Dermis blood vessel endothelial cell (primary cell): ENCODE measurements around the gene FYN. TPM values are rescaled to one million over a fixed set of nuclear protein-coding genes. Genes with fewer than 3 reads are reported as not detected.
"Not testable (repeated sequence)": the region's sequence is repeated elsewhere in the genome, so short reads cannot be mapped to it uniquely, and the experiment has no call there.

Experiments
- DNase-seq: peaks from one replicate; pipeline ENCODE4 v3.0.0; 2010
- total RNA-seq: library from RNA; depleted of rRNA; stranded (reverse); fragments of >200 nt; gene quantifications from 2 replicates; pipeline ENCODE4 v1.2.3, GENCODE V29; 2014

FYN gene
- total RNA-seq, 1 donor from 2014 or later: 150 TPM

DNA sequence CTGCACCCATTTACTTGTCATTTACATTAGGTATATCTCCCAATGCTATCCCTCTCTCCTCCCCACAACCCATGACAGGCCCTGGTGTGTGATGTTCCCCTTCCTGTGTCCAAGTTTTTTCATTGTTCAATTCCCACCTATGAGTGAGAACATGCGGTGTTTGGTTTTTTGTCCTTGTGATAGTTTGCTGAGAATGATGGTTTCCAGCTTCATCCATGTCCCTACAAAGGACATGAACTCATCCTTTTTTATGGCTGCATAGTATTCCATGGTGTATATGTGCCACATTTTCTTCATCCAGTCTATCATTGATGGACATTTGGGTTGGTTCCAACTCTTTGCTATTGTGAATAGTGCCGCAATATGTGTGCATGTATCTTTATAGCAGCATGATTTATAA lies 87.1 kb downstream of the FYN start:
- DNase-seq: not testable (repeated sequence)

DNA sequence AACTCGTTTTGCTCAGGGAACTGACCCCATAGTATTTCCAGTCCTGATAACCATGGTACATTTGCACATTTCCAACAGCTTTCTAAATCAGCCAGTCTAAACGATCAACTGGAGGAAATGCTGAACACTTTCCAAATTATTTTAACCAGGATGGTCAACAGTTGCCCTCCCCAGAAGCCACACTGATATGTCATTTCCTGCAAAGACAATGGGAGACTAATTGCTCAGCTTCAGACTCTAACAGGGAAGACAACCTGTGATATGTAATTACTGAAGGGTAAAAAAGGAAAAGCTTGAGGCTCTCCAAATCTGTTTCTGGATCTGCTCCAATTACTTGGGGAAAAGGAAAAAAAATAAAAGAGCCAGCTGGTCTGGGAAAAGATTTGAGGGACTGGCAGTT lies 88.8 kb downstream of the FYN start:
- peak; percentile 87 for DNase-seq

DNA sequence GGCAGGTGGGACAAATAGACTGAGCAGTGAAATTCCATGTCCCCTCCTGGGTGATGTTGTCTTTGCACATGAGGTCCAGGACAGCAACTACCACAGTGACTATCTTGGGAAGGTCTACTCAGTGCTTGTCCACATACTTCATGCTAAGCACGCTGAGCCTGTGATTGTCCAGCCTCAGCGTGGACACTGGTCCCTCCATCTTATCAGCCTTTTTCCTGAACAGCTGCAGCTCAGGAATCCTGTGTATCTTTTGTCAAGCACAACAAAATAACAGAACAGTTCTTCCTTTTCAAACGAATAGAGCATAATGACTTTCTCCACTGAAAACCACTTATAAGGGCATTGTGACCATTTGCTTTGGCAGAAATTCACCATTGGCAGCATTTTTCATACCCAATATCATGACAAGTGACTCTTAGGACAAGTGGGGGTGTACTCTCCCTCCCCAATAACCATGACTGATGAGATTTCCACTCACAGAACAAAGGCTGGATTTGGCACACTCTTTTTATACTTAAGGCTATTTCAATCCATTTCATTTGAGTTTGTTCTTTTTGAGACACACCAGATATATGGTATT lies 90.3 kb downstream of the FYN start:
- DNase-seq: no peak

DNA sequence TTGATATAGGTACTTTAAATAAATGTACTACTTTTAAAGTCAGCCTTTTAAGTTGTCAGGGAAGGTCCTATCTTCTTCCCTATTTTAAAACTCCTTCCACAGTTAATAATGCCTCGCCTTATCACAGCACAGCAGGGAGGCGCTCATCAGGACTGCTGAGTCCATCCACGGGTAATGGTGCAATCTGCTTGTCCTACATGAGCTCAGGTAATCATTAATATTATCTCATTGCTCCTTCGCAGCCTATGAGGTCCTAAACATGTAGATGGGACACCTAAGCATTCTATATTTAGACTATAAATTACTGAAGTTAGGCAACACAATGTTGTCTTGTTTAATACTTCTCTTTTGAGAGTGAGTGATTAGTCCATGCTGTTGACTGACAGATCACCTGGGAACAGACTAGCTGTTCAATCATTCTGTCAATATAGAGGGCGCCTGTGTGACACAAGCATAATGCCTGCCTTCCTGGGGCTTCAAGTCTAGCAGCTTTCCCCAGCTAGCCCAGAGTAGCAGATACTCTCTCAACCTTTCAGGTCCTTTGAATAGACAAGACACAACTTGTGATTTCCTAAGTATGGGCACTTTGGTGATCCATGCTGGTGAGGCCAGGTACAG lies 91.0 kb downstream of the FYN start:
- DNase-seq: no peak

GRCh38 chr6:111781041-111781708 lies 92.1 kb downstream of the FYN start:
- no peak for DNase-seq

DNA sequence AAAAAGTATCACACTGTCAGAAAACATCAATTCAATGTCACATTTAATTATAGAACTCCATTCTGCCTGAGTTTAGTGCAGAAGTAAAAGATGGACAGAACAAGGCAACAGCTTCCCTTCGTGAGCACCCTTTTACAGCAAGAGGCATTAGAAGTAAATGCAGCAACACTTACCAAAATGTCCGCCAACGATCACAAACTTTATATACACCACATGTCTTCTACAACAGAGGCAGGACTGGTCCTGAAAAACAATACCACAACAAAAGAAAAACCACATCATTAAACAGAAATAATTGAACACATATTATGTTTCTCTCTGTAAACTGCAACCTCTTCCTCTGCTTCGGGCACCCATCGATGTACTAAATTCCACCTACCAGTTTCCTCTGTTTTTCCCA lies 92.9 kb downstream of the FYN start:
- no peak for DNase-seq

DNA sequence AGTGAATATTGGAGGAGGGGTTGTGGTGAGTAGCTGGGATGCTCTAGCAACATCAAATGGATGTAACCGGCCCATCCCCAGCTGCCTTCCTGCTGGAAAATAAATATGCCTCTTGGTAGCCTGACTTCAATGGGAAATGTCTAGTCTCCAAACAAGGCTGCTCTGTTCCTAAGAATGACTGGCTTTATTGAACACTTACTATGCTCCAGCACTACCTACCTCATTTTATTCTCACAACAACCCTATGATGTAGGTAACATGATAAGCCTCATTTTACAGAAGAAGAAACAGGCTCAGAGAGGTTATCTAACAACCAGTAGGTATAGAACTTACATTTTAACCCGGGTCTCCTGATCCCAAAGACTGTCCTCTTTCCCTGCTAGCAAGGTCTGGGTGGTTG lies 93.6 kb downstream of the FYN start:
- no peak for DNase-seq

DNA sequence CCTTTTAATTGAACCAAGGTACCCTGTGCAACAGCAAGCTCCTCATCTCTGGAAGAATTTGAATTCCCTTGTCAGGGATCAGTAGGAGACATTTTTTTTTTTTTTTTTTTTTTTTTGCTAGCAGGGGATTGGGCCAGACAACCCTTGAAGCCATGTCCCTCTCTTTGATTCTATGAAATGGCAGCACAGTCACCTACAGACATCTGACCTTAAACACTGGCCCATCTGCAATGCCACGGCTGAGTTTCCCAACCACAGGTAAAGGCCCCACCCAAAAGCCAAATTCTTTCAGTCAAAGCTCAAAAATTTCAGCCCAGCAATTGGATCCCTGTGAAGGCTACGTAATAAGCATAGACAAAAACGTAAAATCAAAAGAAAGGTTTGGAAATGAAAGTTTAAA lies 94.2 kb downstream of the FYN start:
- DNase-seq: no peak

DNA sequence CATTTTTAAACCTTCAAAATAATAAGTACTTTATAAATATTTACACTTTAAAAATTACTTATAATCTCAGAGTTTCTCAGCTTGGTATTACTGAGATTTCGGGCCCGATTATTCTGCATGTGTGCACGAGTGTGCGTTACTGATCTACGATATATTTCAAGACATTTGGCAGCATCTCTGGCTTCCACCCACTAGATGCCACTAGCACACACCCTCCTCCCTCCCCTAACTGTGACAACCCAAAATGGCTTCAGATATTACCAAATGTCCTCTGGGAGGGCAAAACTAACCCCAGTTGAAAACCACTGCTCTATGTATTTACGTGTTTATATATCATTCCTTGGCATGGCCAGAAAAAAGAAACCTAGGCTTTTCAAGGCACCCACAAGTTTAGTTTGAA lies 95.9 kb downstream of the FYN start:
- no peak for DNase-seq

DNA sequence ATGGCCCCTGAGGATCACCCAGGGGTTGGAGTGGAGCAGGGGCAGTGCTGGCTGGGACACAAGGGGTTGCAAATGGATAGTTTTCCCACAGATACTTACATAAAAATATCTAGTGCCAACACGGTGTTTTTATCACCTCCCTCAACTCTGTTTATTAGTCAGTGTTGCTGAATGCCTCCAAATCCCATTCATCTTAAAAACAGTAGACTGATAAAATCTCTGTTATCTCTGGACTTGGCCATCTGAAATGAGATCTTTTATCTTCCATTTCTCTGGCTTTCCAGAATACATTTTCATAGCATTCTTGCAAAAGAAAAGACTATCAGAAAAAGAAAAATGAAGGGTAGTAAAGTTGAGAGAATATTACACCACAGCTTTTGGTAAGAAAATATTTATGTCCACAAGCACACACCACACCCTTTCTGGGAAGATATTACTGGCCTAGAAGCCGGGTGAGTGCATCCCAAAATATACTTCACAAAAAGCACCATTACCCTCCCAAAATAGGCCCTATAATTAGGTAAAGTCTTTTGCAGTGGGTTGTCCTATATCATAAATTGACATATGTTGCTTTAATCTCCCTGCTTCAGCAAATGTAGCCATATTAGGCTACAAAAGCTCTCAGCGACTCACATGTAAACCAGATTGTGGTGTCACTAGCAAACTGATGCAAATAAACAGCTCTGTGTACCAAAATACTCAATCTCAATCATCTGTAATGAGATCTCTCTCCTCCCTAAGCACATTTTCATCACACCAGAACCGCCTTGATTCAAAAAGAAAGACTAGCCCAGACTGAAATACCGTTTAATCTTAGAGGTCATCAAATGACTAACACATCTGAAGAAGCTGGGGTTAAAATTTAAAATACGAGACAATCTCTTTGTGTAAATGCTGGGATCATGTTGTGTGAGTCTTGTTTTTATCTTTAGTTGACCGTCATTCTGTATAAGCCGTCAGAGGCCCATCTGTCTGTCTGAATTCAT lies 96.7 kb downstream of the FYN start:
- DNase-seq: no peak

GRCh38 chr6:111775145-111775922 lies 97.9 kb downstream of the FYN start:
- no peak for DNase-seq

DNA sequence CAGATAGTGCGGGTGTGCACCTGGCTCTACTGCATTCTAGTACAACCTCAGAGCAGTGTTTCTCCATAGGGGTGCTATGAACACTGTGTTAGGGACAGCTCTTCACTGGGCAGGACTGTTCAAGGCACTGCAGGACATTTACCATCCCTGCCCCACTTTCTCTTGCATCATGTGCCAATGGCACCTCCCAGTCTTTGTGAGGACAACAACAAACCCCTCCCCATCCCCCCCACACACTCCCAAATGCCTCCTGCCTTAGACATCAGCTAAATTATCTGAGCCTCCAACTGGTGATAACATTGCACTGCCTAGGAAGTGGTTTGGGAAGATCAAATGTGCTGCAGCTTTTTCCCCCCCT lies 98.9 kb downstream of the FYN start:
- no peak for DNase-seq

GRCh38 chr6:111773501-111774345 lies 99.5 kb downstream of the FYN start:
- no peak for DNase-seq

DNA sequence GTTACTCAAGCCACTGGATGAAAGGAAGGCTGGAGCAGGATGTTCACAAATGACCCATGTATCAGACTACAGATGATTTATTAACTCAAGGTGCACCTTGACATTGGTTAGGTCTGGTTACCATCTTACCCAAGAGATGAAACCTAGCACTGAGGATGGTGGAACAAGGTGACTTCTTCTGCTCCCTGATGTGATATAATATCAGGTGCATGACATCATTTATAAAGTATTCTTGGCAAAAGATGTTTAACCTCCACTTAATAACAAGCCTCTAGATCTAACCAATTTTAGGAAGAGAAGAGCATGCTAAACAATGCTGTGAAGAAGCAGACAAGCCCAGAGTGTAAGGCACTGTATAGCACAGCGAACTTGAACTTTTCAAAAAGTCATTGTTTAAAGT lies 100.9 kb downstream of the FYN start:
- DNase-seq: no peak

- no peak for DNase-seq
Measured at GRCh38 chr6:111771629-111772028, 101.6 kb downstream of the FYN start.

DNA sequence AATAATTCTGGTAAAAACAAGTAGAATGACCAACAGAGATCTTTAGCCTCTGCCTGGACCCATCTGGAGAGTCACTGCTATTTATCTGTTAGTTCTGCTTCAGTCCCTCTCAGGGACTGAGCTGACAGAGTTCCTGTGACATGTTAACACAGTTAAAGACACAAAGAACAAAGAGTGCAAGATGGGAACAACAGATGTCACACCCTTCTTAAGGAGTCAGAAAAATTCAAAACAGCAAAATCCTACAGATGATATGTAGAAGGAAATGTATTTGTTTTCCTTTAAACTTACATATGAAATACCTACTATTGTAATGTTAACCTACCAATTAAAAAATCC lies 102.2 kb downstream of the FYN start:
- DNase-seq: no peak

GRCh38 chr6:111770263-111771093 lies 102.8 kb downstream of the FYN start:
- DNase-seq: no peak

- DNase-seq: no peak
Measured at GRCh38 chr6:111769365-111770152, 103.7 kb downstream of the FYN start.

GRCh38 chr6:111768431-111768770 lies 104.9 kb downstream of the FYN start:
- no peak for DNase-seq
